Activated naive CD4-positive, alpha-beta T cell treated with anti-CD3 and anti-CD28 coated beads, Interleukin-2, amount 10 ng/mL, durations not matched to agents 7 days and 5 days (primary cell): ENCODE data around the gene JTB.
A peak's percentile ranks its signal among the peaks of the same experiment; 100 is the strongest.
"Not testable (repeated sequence)": the region's sequence is repeated elsewhere in the genome, so short reads cannot be mapped to it uniquely, and the experiment has no call there.

Experiments used
- CTCF ChIA-PET: fragments of 350-600 bp; sonication (Branson Sonifier 250); formaldehyde crosslinking; loops from one replicate; lab custom pipeline; 2021; ENCODE audit warnings: antibody characterized with exemption; lab: Charles Lee
- DNase-seq: peaks from one replicate; pipeline ENCODE4 v3.0.0-alpha.2; 2020
- H3K27ac Mint-ChIP-seq: one replicate; pipeline ENCODE4 v1.8.0; 2021; ENCODE audit warnings: mild to moderate bottlenecking, moderate library complexity, mixed read lengths
- H3K27me3 Mint-ChIP-seq: one replicate; pipeline ENCODE4 v1.8.0; 2021; ENCODE audit warnings: mild to moderate bottlenecking, mixed read lengths
- H3K36me3 Mint-ChIP-seq: one replicate; pipeline ENCODE4 v1.8.0; 2021; ENCODE audit warnings: mixed read lengths
- H3K4me1 Mint-ChIP-seq: one replicate; pipeline ENCODE4 v1.8.0; 2021; ENCODE audit warnings: mixed read lengths
- H3K4me3 Mint-ChIP-seq: one replicate; pipeline ENCODE4 v1.8.0; 2021; ENCODE audit warnings: mild to moderate bottlenecking, moderate library complexity, mixed read lengths
- H3K9me3 Mint-ChIP-seq: one replicate; pipeline ENCODE4 v1.8.0; 2021; ENCODE audit warnings: mixed read lengths

Gene JTB

DNA sequence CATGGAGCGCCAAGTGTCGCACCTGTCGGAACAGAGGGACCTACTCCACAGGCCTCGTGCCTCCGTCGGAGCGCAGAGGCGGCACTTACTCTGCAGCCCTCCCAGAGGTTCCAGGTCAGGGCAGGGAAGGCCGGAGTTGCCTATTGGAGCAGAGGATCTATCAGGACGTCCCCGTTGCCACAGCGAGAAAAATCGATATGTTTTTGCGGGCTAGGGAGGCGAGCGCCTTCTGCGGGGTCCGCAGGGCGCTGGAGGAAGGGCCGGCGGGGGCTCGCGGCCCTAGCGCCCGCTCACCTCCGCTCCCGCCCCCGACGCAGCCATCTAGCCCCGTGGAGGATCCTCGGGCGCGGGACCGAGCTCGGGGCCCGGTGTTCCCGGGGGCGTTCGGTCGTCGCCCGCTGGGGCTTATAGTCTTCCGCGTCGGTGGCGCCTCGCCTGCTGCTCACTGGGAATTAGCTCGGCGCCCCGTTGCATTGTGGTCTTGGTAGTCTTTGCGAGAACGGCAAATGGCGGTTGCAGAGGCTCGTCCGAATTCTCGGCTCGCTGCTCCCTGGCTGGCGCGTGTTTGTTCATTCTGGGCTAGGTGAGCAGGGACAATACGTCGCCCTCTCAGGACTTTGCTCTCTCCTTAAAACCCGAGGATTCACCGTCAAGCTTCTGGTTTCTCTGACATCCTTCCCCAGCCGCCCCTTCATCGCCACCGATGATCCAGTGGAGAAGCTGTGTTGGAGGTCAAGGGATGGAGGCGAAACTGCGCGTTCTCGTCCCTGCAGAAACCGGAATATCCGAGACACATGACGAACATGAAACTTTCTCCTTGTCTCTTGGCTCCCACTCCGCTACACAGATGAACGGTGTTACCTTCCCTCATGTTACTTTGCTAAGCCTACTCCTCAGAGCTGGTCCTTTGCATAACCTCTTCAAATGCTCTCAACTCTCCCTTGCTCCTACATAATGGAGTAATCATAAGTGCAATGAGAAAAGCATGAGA, at the start of gene JTB:
TSS of gene JTB (minus strand) at position 425 of the 991 bp plus-strand sequence. CDS start at position 3, 422 bp downstream.
- DNase-seq: peak; percentile 94
- H3K36me3 Mint-ChIP-seq: peaks cover 37% of the 10 kb centered on the region
- H3K27ac Mint-ChIP-seq: peak within 1 kb of the TSS; percentile 92
- H3K4me1 Mint-ChIP-seq: peaks cover 49% of the 10 kb centered on the region
- CTCF ChIA-PET: interaction anchor here (0.6 to 2.2 kb wide), 9 partner anchors 9 to 357 kb away, joined by 3 to 22 read pairs (median 6); partner anchors contain the start of genes CREB3L4, DENND4B and RAB13
- H3K9me3 Mint-ChIP-seq: no peaks in the 10 kb centered on the region
- peak within 1 kb of the TSS; percentile 89 for H3K4me3 Mint-ChIP-seq
- H3K27me3 Mint-ChIP-seq: peaks cover 4% of the 10 kb centered on the region

DNA sequence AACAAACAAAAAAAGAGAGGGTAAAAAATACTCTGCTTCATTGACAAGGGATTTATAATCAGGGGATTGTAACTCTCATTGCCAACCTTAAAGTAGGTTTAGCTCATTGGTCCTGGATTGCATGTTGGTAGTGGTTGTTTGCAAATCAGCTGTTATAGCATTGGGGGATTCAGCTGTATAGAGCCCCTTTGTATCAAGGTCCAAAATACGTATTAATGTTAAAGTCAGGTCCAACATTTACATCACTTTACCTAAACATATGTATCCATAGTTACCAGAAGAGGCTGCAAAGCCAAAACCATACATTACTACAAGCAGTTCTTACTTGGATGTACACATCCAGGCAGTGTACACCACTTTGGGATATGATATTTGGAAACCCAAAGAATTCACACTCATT, 42.5 kb upstream of the JTB start:
- Mint-ChIP-seq H3K27me3 (no peaks in the 10 kb centered on the region), H3K4me3 (no peak overlapping the region), H3K27ac (no peak overlapping the region), H3K36me3 (no peaks in the 10 kb centered on the region), H3K9me3 (no peaks in the 10 kb centered on the region), H3K4me1 (no peaks in the 10 kb centered on the region)
- CTCF ChIA-PET: interaction anchor here (0.7 kb wide), 1 partner anchor 99 kb away, joined by 3 read pairs; no protein-coding TSS in a partner anchor
- DNase-seq: no peak

DNA sequence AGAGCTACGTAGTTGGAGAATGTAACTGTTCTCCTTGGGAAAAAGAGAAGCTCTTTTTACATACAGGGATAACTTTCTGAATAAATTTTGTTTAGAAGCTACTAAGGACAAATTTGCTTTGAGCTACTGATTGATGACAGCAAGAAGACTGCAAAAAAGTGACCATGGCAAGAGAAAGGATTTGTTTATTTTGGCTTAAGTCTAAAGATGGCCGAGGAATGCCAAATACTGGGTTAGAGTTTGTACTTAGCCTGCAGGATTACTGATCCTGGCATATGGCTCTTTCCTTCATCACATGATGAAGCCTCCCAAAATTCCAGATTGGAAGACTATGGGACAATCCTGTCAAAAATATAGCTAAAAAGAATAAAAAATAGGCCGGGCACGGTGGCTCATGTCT, 41.8 kb upstream of the JTB start:
- no peaks in the 10 kb centered on the region for H3K9me3 Mint-ChIP-seq
- H3K36me3 Mint-ChIP-seq: no peaks in the 10 kb centered on the region
- DNase-seq: no peak
- no peak overlapping the region for H3K4me3 Mint-ChIP-seq
- no peaks in the 10 kb centered on the region for H3K27me3 Mint-ChIP-seq
- CTCF ChIA-PET: no interaction called here
- H3K4me1 Mint-ChIP-seq: no peaks in the 10 kb centered on the region
- no peak overlapping the region for H3K27ac Mint-ChIP-seq

DNA sequence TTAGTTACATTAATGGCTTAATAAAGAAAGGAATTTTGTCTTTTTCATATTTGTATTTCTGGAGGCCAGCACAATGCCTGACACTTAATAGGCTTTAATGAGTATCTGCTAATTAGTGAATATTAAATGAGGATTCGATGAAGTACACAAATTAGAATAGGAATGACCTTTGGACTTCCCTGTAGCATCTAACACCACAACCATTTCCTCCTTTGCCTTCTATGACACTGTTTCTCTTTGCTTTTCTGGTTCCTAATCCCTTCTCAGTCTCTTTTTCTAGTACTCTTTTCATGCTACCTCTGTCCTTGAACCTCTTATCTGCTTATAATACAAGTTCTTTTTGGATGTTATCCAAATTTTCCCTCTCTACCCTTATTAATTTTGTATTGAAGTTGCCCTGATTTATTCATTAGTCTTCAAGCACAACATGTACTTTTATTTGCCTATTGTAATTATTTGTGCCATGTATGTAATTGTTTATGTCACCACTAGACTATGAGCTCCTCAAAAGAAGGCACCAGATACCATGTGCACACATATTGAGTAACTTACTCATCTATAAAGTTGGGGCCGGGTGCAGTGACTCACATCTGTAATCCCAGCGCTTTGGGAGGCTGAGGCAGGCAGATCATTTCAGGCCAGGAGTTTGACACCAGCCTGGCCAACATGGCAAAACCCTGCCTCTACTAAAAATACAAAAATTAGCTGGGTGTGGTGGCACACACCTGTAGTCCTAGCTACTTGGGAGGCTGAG, 36.9 kb upstream of the JTB start:
- no peaks in the 10 kb centered on the region for H3K9me3 Mint-ChIP-seq
- H3K36me3 Mint-ChIP-seq: no peaks in the 10 kb centered on the region
- CTCF ChIA-PET: no interaction called here
- no peaks in the 10 kb centered on the region for H3K4me1 Mint-ChIP-seq
- H3K27ac Mint-ChIP-seq: peak overlapping the region; percentile 83
- no peak overlapping the region for H3K4me3 Mint-ChIP-seq
- H3K27me3 Mint-ChIP-seq: no peaks in the 10 kb centered on the region
- DNase-seq: no peak

DNA sequence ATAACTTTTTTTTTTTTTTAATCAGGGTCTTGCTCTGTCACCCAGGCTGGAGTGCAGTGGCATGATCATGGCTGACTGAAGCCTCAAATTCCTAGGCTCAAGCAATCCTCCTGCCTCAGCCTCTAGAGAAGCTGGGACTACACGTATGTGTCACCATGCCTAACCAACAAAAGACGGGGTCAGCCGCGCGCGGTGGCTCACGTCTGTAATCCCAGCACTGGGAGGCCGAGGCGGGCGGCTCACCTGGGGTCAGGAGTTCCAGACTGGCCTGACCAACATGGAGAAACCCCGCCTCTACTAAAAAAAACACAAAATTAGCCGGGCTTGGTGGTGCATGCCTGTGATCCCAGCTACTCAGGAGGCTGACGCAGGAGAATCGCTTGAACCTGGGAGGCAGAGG, 35.1 kb upstream of the JTB start:
- H3K9me3 Mint-ChIP-seq, H3K4me3 Mint-ChIP-seq, H3K4me1 Mint-ChIP-seq, H3K27ac Mint-ChIP-seq, DNase-seq, CTCF ChIA-PET, H3K27me3 Mint-ChIP-seq, H3K36me3 Mint-ChIP-seq: not testable (repeated sequence)

DNA sequence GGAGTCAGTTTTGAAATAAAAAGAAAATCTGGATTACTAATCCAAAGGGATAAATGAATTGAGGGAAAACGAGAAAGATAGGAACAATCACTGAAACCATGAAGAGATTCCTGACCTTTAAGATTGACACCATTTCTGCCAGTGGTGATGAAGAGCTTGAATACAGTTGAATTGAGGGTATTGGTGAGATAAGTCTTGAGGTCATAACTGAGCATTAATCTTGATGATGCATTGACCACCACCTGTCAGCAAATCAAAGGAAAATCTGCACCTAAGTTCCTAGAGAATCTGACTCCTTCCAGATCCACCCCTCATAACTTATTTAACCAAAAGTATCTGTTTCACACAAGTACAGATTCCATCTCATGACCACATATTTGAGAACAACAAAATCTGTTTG, 34.7 kb upstream of the JTB start:
- H3K27me3 Mint-ChIP-seq: no peaks in the 10 kb centered on the region

DNA sequence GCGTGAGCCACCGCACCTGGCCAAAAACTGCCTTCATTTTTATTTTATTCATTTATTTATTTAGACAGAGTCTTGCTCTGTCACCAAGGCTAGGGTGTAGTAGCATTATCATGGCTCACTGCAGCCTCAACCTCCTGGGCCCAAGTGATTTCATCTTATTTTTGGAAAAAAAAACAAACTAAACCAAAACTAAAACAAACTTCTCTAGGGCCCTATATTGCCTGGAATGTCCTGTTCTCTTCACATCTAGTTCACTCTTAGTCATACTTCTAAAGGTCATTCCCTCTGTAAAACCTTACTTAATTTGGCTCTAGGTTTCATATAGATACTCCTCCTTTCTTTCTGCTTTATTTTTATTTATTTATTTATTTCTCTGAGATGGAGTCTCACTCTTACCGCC, 28.7 kb upstream of the JTB start:
- DNase-seq: no peak
- no peaks in the 10 kb centered on the region for H3K4me1 Mint-ChIP-seq
- H3K9me3 Mint-ChIP-seq: no peaks in the 10 kb centered on the region
- no peaks in the 10 kb centered on the region for H3K36me3 Mint-ChIP-seq
- CTCF ChIA-PET: no interaction called here
- no peaks in the 10 kb centered on the region for H3K27me3 Mint-ChIP-seq
- H3K4me3 Mint-ChIP-seq: no peak overlapping the region
- H3K27ac Mint-ChIP-seq: no peak overlapping the region

More for the DNA sequence above, 34.7 kb upstream of the JTB start:
- DNase-seq: no peak
- no peaks in the 10 kb centered on the region for H3K36me3 Mint-ChIP-seq
- no peak overlapping the region for H3K27ac Mint-ChIP-seq
- H3K4me3 Mint-ChIP-seq: no peak overlapping the region
- H3K9me3 Mint-ChIP-seq: no peaks in the 10 kb centered on the region
- CTCF ChIA-PET: no interaction called here
- no peaks in the 10 kb centered on the region for H3K4me1 Mint-ChIP-seq

DNA sequence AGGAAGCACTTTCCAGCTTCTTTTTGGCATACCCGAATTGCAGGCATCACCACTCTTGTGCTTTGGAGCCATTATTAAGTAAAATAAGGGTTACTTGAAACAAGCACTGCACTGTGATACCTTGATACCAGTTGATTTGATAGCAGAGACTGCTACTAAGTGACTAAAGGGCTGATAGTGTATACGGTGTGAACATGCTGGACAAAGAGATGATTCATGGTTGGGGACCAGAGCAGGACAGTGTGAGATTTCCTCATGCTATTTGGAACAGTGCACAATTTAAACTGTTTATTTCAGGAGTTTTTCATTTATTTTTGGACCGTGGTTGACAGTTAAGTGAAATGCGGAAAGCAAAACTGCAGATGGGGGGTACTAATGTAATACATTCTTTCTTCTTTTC, 22.9 kb upstream of the JTB start:
- H3K4me3 Mint-ChIP-seq: no peak overlapping the region
- peaks cover 2% of the 10 kb centered on the region for H3K4me1 Mint-ChIP-seq
- no peaks in the 10 kb centered on the region for H3K27me3 Mint-ChIP-seq
- no peak for DNase-seq
- H3K27ac Mint-ChIP-seq: no peak overlapping the region
- no peaks in the 10 kb centered on the region for H3K9me3 Mint-ChIP-seq
- CTCF ChIA-PET: no interaction called here
- H3K36me3 Mint-ChIP-seq: peaks cover 5% of the 10 kb centered on the region

DNA sequence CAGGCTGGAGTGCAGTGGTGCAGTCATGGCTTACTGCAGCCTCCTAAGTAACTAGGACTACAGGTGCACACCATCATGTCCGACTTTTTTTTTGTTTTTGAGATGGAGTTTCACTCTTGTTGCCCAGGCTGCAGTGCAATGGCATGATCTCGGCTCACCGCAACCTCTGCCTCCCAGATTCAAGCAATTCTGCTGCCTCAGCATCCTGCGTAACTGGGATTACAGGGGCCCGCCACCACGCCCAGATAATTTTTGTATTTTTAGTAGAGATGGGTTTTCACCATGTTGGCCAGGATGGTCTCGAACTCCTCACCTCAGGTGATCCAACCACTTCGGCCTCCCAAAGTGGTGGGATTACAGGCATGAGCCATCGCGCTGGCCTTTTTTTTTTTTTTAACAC, 19.4 kb upstream of the JTB start:
- CTCF ChIA-PET: interaction anchor here (0.7 kb wide), 1 partner anchor 249 kb away, joined by 4 read pairs; no protein-coding TSS in a partner anchor
- H3K36me3 Mint-ChIP-seq: peaks cover 20% of the 10 kb centered on the region

DNA sequence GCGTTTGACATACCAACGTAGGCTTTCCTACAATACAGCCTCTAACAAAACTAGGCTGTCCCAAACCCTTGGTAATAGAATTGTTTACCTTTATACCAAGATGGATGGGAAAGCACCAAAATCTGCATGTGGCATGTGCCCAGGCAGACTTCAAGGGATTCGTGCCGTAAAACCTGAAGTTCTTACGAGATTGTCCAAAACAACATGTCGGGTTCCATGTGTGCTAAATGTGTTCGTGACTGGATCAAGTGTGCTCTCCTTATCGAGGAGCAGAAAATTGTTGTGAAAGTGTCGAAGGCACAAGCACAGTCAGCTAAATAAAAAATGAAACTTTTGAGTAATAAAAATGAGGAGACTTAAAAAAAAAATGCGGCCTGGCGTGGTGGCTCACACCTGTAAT, 18.2 kb upstream of the JTB start:
- no peaks in the 10 kb centered on the region for H3K27me3 Mint-ChIP-seq
- no peak overlapping the region for H3K4me3 Mint-ChIP-seq
- no peaks in the 10 kb centered on the region for H3K9me3 Mint-ChIP-seq
- H3K4me1 Mint-ChIP-seq: peaks cover 20% of the 10 kb centered on the region
- CTCF ChIA-PET: no interaction called here
- peaks cover 32% of the 10 kb centered on the region for H3K36me3 Mint-ChIP-seq
- DNase-seq: no peak
- no peak overlapping the region for H3K27ac Mint-ChIP-seq

More for the DNA sequence above, 19.4 kb upstream of the JTB start:
- H3K27me3 Mint-ChIP-seq, H3K9me3 Mint-ChIP-seq, H3K27ac Mint-ChIP-seq, DNase-seq, H3K4me3 Mint-ChIP-seq: not testable (repeated sequence)
- peaks cover 13% of the 10 kb centered on the region for H3K4me1 Mint-ChIP-seq

DNA sequence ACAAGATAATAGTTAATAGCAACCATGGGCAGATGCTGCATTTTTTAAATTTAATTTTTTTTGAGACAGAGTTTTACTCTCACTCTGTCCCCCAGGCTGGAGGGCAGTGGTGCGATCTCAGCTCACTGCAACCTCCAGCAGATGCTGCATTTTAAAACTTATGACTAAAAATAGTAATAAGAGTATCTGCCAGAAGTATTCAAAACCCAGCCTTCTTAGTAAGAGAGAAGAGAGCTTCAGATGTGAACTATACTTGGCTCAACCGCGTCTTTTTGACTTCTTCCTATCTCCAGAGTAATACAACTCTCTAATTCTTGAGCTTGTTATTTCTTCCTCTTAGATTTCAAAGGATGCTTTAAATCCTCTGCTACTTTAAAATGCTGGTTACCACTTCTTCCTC, 17.7 kb upstream of the JTB start:
- Mint-ChIP-seq H3K27ac (no peak overlapping the region), H3K36me3 (peaks cover 34% of the 10 kb centered on the region), H3K4me3 (no peak overlapping the region), H3K9me3 (no peaks in the 10 kb centered on the region), H3K27me3 (no peaks in the 10 kb centered on the region), H3K4me1 (peaks cover 24% of the 10 kb centered on the region)
- CTCF ChIA-PET: no interaction called here
- DNase-seq: no peak

DNA sequence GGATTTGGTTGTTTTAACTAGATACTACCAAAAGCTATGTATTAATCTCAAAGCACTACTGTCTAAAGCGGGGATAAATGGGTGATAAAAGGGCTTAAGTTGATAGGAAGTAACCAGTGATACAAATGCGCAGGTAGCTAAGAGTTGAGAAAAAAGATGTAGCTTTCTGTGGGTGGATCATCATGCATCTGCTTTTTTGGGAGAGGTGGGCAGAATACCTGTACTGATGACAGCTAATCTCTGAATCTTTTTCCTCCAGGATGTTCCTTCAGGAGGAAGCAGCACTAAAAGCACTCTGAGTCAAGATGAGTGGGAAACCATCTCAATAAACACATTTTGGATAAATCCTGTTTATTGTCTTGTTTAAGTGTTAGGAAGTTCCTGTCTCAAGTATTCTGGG, 14.3 kb upstream of the JTB start:
- peak overlapping the region; percentile 97 for H3K27ac Mint-ChIP-seq
- peaks cover 34% of the 10 kb centered on the region for H3K36me3 Mint-ChIP-seq
- peaks cover 35% of the 10 kb centered on the region for H3K4me1 Mint-ChIP-seq
- H3K9me3 Mint-ChIP-seq: no peaks in the 10 kb centered on the region
- DNase-seq: no peak
- H3K27me3 Mint-ChIP-seq: no peaks in the 10 kb centered on the region
- peak overlapping the region; percentile 93 for H3K4me3 Mint-ChIP-seq
- CTCF ChIA-PET: interaction anchor here (0.8 to 1.5 kb wide), 2 partner anchors 45 to 321 kb away, joined by 3 read pairs; partner anchors contain the start of genes DENND4B and ILF2

DNA sequence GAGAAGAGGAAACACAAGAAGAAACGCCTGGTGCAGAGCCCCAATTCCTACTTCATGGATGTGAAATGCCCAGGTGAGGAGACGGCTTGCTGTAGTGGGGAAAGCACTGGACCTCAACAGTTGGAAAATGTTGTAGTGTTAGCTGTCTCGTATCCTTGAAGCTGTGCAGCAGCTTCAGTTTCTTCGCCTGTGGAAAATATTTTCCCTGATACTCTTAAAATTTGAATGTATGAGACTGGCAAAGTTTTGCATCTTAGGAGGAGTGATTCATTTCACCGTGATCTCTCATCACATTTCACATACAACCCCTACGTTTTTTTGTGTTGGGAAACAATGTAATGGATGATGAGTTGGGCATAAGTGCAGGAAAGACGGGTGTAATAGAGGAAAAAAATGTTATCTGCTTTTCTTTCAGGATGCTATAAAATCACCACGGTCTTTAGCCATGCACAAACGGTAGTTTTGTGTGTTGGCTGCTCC, 13.7 kb upstream of the JTB start:
- Mint-ChIP-seq H3K4me3 (peak overlapping the region; percentile 93), H3K36me3 (peaks cover 33% of the 10 kb centered on the region), H3K27me3 (no peaks in the 10 kb centered on the region), H3K27ac (peak overlapping the region; percentile 97), H3K4me1 (peaks cover 40% of the 10 kb centered on the region), H3K9me3 (no peaks in the 10 kb centered on the region)
- CTCF ChIA-PET: interaction anchor here (1.3 to 1.6 kb wide), 3 partner anchors 45 to 313 kb away, joined by 3 to 5 read pairs (median 4); partner anchors contain the start of gene DENND4B
- no peak for DNase-seq
